GM23338 (cell line): Measurements from ENCODE around the gene ZNF276. TPM values are rescaled to one million over a fixed set of nuclear protein-coding genes. Genes with fewer than 3 reads are reported as not detected.

Experiments used
- ATAC-seq: fragments of 200-7000 bp; cut with Tn5 transposase; 3 replicates; pipeline ENCODE4 v1.9.1; 2020
- DNase-seq: peaks from one replicate; pipeline ENCODE4 v3.0.0-alpha.2; 2015; ENCODE audit warnings: low spot score
- H2AFZ ChIP-seq: fragments of 200-600 bp; sonication (generic); 2 replicates; pipeline ENCODE4 v1.8.0; 2016; ENCODE audit warnings: antibody characterized with exemption, mild to moderate bottlenecking, moderate library complexity
- H3F3A ChIP-seq: fragments of 200-600 bp; sonication (generic); replicated peaks from 2 replicates; pipeline ENCODE4 v1.8.0; 2017; ENCODE audit warnings: antibody characterized with exemption, mixed run types, low read depth
- H3K27ac ChIP-seq: fragments of 200-600 bp; sonication (generic); 2 replicates; pipeline ENCODE4 v1.6.1; 2016; ENCODE audit warnings: low read depth
- H3K27me3 ChIP-seq: fragments of 200-600 bp; sonication (generic); 2 replicates; pipeline ENCODE4 v1.8.0; 2016; ENCODE audit warnings: mild to moderate bottlenecking, mixed run types, moderate library complexity; ENCODE audit not compliant: insufficient read depth
- H3K36me3 ChIP-seq: fragments of 200-600 bp; sonication (generic); 2 replicates; pipeline ENCODE4 v1.8.0; 2016; ENCODE audit warnings: mild to moderate bottlenecking; ENCODE audit not compliant: insufficient read depth
- H3K4me1 ChIP-seq: fragments of 200-600 bp; sonication (generic); 2 replicates; pipeline ENCODE4 v1.8.0; 2016; ENCODE audit warnings: mild to moderate bottlenecking, moderate library complexity; ENCODE audit not compliant: insufficient read depth
- H3K4me2 ChIP-seq: fragments of 200-600 bp; sonication (generic); 2 replicates; pipeline ENCODE4 v1.7.1; 2017; ENCODE audit warnings: mixed run types
- H3K4me3 ChIP-seq: fragments of 200-600 bp; sonication (generic); 2 replicates; pipeline ENCODE4 v1.6.1; 2016; ENCODE audit warnings: mixed run types
- H3K79me2 ChIP-seq: fragments of 200-600 bp; sonication (generic); replicated peaks from 2 replicates; pipeline ENCODE4 v1.8.0; 2017; ENCODE audit warnings: mild to moderate bottlenecking; ENCODE audit not compliant: insufficient read depth
- H3K9me2 ChIP-seq: fragments of 200-600 bp; sonication (generic); 2 replicates; pipeline ENCODE4 v1.8.0; 2017; ENCODE audit not compliant: insufficient read depth
- H4K20me1 ChIP-seq: fragments of 200-600 bp; sonication (generic); replicated peaks from 2 replicates; pipeline ENCODE4 v1.8.0; 2017; ENCODE audit warnings: mild to moderate bottlenecking; ENCODE audit not compliant: insufficient read depth
- H3K27ac Mint-ChIP-seq: 2 replicates; pipeline ENCODE4 v1.8.0; 2020; ENCODE audit warnings: inconsistent platforms, mild to moderate bottlenecking, moderate library complexity, mixed read lengths
- H3K27me3 Mint-ChIP-seq: 3 replicates; pipeline ENCODE4 v1.8.0; 2022; ENCODE audit warnings: low read depth, mild to moderate bottlenecking, moderate library complexity, mixed read lengths, inconsistent platforms; ENCODE audit not compliant: insufficient read depth, poor library complexity
- H3K36me3 Mint-ChIP-seq: 3 replicates; pipeline ENCODE4 v1.8.0; 2021; ENCODE audit warnings: low read depth, mild to moderate bottlenecking, inconsistent platforms, moderate library complexity, mixed read lengths
- H3K4me1 Mint-ChIP-seq: 3 replicates; pipeline ENCODE4 v1.8.0; 2020; ENCODE audit warnings: mild to moderate bottlenecking, inconsistent platforms, mixed read lengths
- H3K4me3 Mint-ChIP-seq: 3 replicates; pipeline ENCODE4 v1.8.0; 2021; ENCODE audit warnings: moderate library complexity, mild to moderate bottlenecking, inconsistent platforms, mixed read lengths
- H3K9me3 Mint-ChIP-seq: 3 replicates; pipeline ENCODE4 v1.8.0; 2020; ENCODE audit warnings: moderate library complexity, mild to moderate bottlenecking, inconsistent platforms, mixed read lengths
- CREB1 ChIP-seq: fragments of 250-450 bp; sonication (Bioruptor Pico); IDR thresholded peaks from 2 replicates; pipeline ENCODE4 v1.5.0; 2020; ENCODE audit warnings: low read depth, mild to moderate bottlenecking, moderate library complexity
- CTCF ChIP-seq, 2 experiments: fragments of 200-600 bp in 1 of 2; sonication (generic) in 1 of 2; conservative IDR thresholded peaks; 2 replicates each; pipeline versions ENCODE4 v1.5.1 to v1.6.1; 2016 to 2017; ENCODE audit warnings: antibody characterized with exemption in 2 of 2, low read depth in 2 of 2, mild to moderate bottlenecking in 2 of 2, moderate library complexity in 1 of 2
- ETS1 ChIP-seq: IDR thresholded peaks from 2 replicates; pipeline ENCODE4 v1.6.1; 2016; ENCODE audit warnings: antibody characterized with exemption
- EZH2 ChIP-seq: fragments of 200-600 bp; sonication (generic); IDR thresholded peaks from one replicate; pipeline ENCODE4 v1.8.0; 2017; ENCODE audit warnings: antibody characterized with exemption, mild to moderate bottlenecking, low read depth; ENCODE audit not compliant: unreplicated experiment
- EZH2phosphoT487 ChIP-seq: fragments of 200-600 bp; sonication (generic); IDR thresholded peaks from one replicate; pipeline ENCODE4 v1.8.1; 2018; ENCODE audit warnings: antibody characterized with exemption; ENCODE audit not compliant: unreplicated experiment
- NANOG ChIP-seq: IDR thresholded peaks from 2 replicates; pipeline ENCODE4 v1.6.1; 2016; ENCODE audit warnings: antibody characterized with exemption, borderline replicate concordance
- POLR2AphosphoS5 ChIP-seq: IDR thresholded peaks from 2 replicates; pipeline ENCODE4 v1.6.1; 2016; ENCODE audit warnings: antibody characterized with exemption, low read depth
- STAT1 ChIP-seq: IDR thresholded peaks from one replicate; pipeline ENCODE4 v1.6.1; 2016; ENCODE audit warnings: antibody characterized with exemption; ENCODE audit not compliant: unreplicated experiment
- ZNF331 ChIP-seq: fragments of 250-450 bp; sonication (Bioruptor Pico); IDR thresholded peaks from 2 replicates; pipeline ENCODE4 v1.5.0; 2020; ENCODE audit warnings: low read depth, mild to moderate bottlenecking, moderate library complexity
- ZNF462 ChIP-seq: fragments of 250-450 bp; sonication (Bioruptor Pico); IDR thresholded peaks from 2 replicates; pipeline ENCODE4 v1.5.0; 2020; ENCODE audit warnings: mild to moderate bottlenecking, moderate library complexity
- polyA plus RNA-seq: library from polyadenylated mRNA; unstranded; fragments of >200 nt; fragmentation: Nextera tagmentation; extraction: Ambion mirVana; gene quantifications from 2 replicates; pipeline ENCODE4 v1.2.1, GENCODE V29; 2016
- total RNA-seq: library from RNA; depleted of rRNA; stranded (reverse); fragments of >200 nt; shearing (Covaris generic); gene quantifications from 2 replicates; pipeline ENCODE4 v1.2.3, GENCODE V29; 2014

Gene ZNF276
- total and polyA plus RNA-seq, 2 experiments from 2014 or later, result 3.4 to 15.6 TPM

DNA sequence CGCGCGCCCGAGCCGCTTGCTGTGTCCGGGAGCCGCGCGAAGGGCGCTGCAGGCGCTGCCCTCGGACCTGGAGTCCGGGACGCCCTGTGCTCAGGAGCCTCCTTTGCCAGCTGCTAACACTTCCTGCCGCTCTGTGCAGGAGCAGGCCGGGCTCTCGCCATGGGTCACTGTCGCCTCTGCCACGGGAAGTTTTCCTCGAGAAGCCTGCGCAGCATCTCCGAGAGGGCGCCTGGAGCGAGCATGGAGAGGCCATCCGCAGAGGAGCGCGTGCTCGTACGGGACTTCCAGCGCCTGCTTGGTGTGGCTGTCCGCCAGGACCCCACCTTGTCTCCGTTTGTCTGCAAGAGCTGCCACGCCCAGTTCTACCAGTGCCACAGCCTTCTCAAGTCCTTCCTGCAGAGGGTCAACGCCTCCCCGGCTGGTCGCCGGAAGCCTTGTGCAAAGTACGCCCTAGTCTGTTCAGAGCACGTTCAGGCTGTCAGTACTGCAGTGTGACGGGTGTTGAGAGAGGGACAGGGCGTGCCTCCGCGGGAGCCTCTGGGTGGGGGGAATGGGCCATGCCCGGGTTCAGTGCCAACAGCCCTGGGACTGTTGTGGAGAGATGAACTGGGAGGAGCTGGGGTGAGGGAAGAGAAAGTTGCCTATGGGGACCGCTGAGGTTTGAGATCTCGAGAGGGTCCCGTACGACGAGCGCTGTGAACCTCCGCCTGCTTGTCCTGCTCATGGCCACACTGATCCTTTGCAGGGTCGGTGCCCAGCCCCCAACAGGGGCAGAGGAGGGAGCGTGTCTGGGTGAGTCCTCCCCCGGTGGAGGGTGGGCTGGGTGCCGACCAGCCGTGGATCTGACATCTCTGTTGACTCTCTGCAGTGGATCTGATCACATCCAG, 1.3 kb downstream of the ZNF276 start (continued):
- TF ChIP-seq CTCF (conservative IDR thresholded peaks at IDR 0.05; ENCODE audit: low read depth in 2 of 2), result no peak

GRCh38 chr16:89723279-89724250, 2.2 kb downstream of the ZNF276 start:
- H3K36me3 ChIP-seq, result 0 out of 2 replicates have a peak, but pooled peaks cover 4% of the 10 kb centered on the region
- peaks cover 28% of the 10 kb centered on the region for H3F3A ChIP-seq
- Mint-ChIP-seq H3K4me3 (peak overlapping the region; percentile 69; the same call in 2 of the 3 replicates), H3K36me3 (peaks cover 16% of the 10 kb centered on the region), H3K4me1 (peaks cover 16% of the 10 kb centered on the region; the same call in 2 of the 3 replicates), H3K27me3 (peaks cover 36% of the 10 kb centered on the region), H3K27ac (no peak overlapping the region), H3K9me3 (no peaks in the 10 kb centered on the region; the same call in 2 of the 3 replicates)
- no peaks in the 10 kb centered on the region for H3K9me2 ChIP-seq
- H3K4me2 ChIP-seq, result no peak overlapping the region; the same call in 1 of the 2 replicates
- no peak overlapping the region for H3K27ac ChIP-seq
- H4K20me1 ChIP-seq, result peaks cover 15% of the 10 kb centered on the region; the same call in 1 of the 2 replicates
- H3K27me3 ChIP-seq, result peaks cover 52% of the 10 kb centered on the region
- peaks cover 13% of the 10 kb centered on the region for H3K4me1 ChIP-seq
- no peak for DNase-seq
- H3K4me3 ChIP-seq, result no peak overlapping the region
- no peak for ATAC-seq
- no peaks in the 10 kb centered on the region for H3K79me2 ChIP-seq
- no peak overlapping the region for H2AFZ ChIP-seq
- no peak for TF ChIP-seq ZNF462 (CRISPR knock-in tag)
- no peak for TF ChIP-seq POLR2AphosphoS5
- no peak for TF ChIP-seq CREB1 (CRISPR knock-in tag)
- no peak for TF ChIP-seq EZH2phosphoT487
- TF ChIP-seq CTCF (conservative IDR thresholded peaks at IDR 0.05; ENCODE audit: low read depth in 2 of 2), result no peak
- TF ChIP-seq NANOG, result no peak
- TF ChIP-seq ETS1, result no peak
- no peak for TF ChIP-seq STAT1
- no peak for TF ChIP-seq ZNF331 (CRISPR knock-in tag)
- TF ChIP-seq EZH2, result no peak
